OCI-LY7 (cell line): Measurements from ENCODE around the gene SASH3. TPM values are rescaled to one million over a fixed set of nuclear protein-coding genes. Genes with fewer than 3 reads are reported as not detected.

Experiments
- BruUV-seq: library from RNA; stranded (reverse); fragments of 400-500 nt; replicated peaks from 2 replicates; lab custom pipeline; 2021; lab: Mats Ljungman, UMichigan
- CTCF ChIA-PET: fragments of 300-600 bp; sonication (Branson Sonifier 250); formaldehyde crosslinking; loops from one replicate; lab custom pipeline; 2022; ENCODE audit warnings: antibody characterized with exemption; ENCODE audit not compliant: unreplicated experiment; lab: Charles Lee
- POLR2A ChIA-PET: fragments of 300-600 bp; sonication (Branson Sonifier 250); formaldehyde crosslinking; loops from one replicate; lab custom pipeline; 2022; ENCODE audit warnings: antibody characterized with exemption; lab: Charles Lee
- DNase-seq: peaks from one replicate; pipeline ENCODE4 v3.0.0-alpha.2; 2015; ENCODE audit warnings: low spot score
- H2AFZ ChIP-seq: fragments of 200-600 bp; sonication (generic), shearing (Covaris generic); 2 replicates; pipeline ENCODE4 v1.6.1; 2014; ENCODE audit warnings: mild to moderate bottlenecking, antibody characterized with exemption, low read length, moderate library complexity
- H3K27ac ChIP-seq: fragments of 200-600 bp; sonication (generic); 2 replicates; pipeline ENCODE4 v1.5.1; 2014; ENCODE audit warnings: mixed run types, low read depth, mild to moderate bottlenecking, moderate library complexity, low read length, inconsistent platforms; ENCODE audit not compliant: poor library complexity, severe bottlenecking
- H3K36me3 ChIP-seq: fragments of 200-600 bp; sonication (generic); 2 replicates; pipeline ENCODE4 v1.6.1; 2014; ENCODE audit warnings: mild to moderate bottlenecking, antibody characterized with exemption, low read length, moderate library complexity, mixed read lengths; ENCODE audit not compliant: insufficient read depth
- H3K4me1 ChIP-seq: fragments of 200-600 bp; sonication (generic); 2 replicates; pipeline ENCODE4 v1.5.1; 2014; ENCODE audit warnings: mild to moderate bottlenecking, low read length; ENCODE audit not compliant: insufficient read depth, poor library complexity, severe bottlenecking
- H3K4me2 ChIP-seq: fragments of 200-600 bp; sonication (generic); 2 replicates; pipeline ENCODE4 v1.6.1; 2014; ENCODE audit warnings: mild to moderate bottlenecking, low read length
- H3K4me3 ChIP-seq: fragments of 200-600 bp; sonication (generic); 2 replicates; pipeline ENCODE4 v1.5.1; 2014; ENCODE audit warnings: mild to moderate bottlenecking, low read depth, low read length; ENCODE audit not compliant: poor library complexity, severe bottlenecking
- H3K79me2 ChIP-seq: fragments of 200-600 bp; sonication (generic); 2 replicates; pipeline ENCODE4 v1.6.1; 2016; ENCODE audit warnings: low read depth, mild to moderate bottlenecking, low read length, moderate library complexity, mixed read lengths; ENCODE audit not compliant: insufficient read depth
- H3K9me2 ChIP-seq: fragments of 200-600 bp; sonication (generic); 2 replicates; pipeline ENCODE4 v1.6.1; 2016; ENCODE audit warnings: mild to moderate bottlenecking, low read length, mixed read lengths; ENCODE audit not compliant: insufficient read depth
- H3K9me3 ChIP-seq: fragments of 200-600 bp; sonication (generic); 2 replicates; pipeline ENCODE4 v1.6.1; 2014; ENCODE audit warnings: mild to moderate bottlenecking, mixed run types, low read length, mixed read lengths
- H4K20me1 ChIP-seq: fragments of 200-600 bp; sonication (generic); 2 replicates; pipeline ENCODE4 v1.6.1; 2014; ENCODE audit warnings: mild to moderate bottlenecking, antibody characterized with exemption, low read length, moderate library complexity, mixed read lengths; ENCODE audit not compliant: insufficient read depth
- EZH2phosphoT487 ChIP-seq: fragments of 200-600 bp; sonication (generic); IDR thresholded peaks from 2 replicates; pipeline ENCODE4 v1.6.1; 2018; ENCODE audit warnings: low read depth, borderline replicate concordance, mild to moderate bottlenecking, mixed run types, antibody characterized with exemption, low read length, moderate library complexity, mixed read lengths
- intact Hi-C: fragments of 100-400 bp; cut with micrococcal nuclease; formaldehyde crosslinking; loops from one replicate; pipeline ENCODE4 v1.10.0; 2022; ENCODE audit not compliant: unreplicated experiment
- total RNA-seq, 2 experiments: library from RNA; depleted of rRNA in 1 of 2; stranded (reverse); fragments of >200 nt in 1 of 2; shearing (Covaris generic) in 1 of 2; gene quantifications; 2 replicates each; pipeline ENCODE4 v1.2.3, GENCODE V29; 2014 to 2022
- TF ChIP-seq, protein P1 (sequence below): fragments of 200-600 bp; sonication (generic); conservative IDR thresholded peaks from 2 replicates; pipeline ENCODE4 v1.5.1; 2014; ENCODE audit warnings: mild to moderate bottlenecking, antibody characterized with exemption, low read length, moderate library complexity, mixed read lengths

SASH3 gene
- total RNA-seq, 2 experiments from 2014 or later: 157 to 194 TPM

GRCh38 chrX:129773649-129774458 is 5.9 kb upstream of the SASH3 start:
- H3K4me2 ChIP-seq: peak overlapping the region; percentile 70
- H2AFZ ChIP-seq: no peak overlapping the region; the same call in 1 of the 2 replicates
- DNase-seq: no peak
- no peak overlapping the region for H3K4me3 ChIP-seq
- ChIA-PET POLR2A (interaction anchor here (0.6 to 7.9 kb wide), 6 partner anchors 9 to 15 kb away, joined by 3 to 126 read pairs (median 10); partner anchors contain the start of gene SASH3), CTCF (no interaction called here)
- H3K27ac ChIP-seq: peak overlapping the region; percentile 99
- no peaks in the 10 kb centered on the region for H3K36me3 ChIP-seq
- no peak for TF ChIP-seq EZH2phosphoT487
- TF ChIP-seq, protein P1, sequence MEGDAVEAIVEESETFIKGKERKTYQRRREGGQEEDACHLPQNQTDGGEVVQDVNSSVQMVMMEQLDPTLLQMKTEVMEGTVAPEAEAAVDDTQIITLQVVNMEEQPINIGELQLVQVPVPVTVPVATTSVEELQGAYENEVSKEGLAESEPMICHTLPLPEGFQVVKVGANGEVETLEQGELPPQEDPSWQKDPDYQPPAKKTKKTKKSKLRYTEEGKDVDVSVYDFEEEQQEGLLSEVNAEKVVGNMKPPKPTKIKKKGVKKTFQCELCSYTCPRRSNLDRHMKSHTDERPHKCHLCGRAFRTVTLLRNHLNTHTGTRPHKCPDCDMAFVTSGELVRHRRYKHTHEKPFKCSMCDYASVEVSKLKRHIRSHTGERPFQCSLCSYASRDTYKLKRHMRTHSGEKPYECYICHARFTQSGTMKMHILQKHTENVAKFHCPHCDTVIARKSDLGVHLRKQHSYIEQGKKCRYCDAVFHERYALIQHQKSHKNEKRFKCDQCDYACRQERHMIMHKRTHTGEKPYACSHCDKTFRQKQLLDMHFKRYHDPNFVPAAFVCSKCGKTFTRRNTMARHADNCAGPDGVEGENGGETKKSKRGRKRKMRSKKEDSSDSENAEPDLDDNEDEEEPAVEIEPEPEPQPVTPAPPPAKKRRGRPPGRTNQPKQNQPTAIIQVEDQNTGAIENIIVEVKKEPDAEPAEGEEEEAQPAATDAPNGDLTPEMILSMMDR: no peak
- peaks cover 97% of the 10 kb centered on the region for H3K4me1 ChIP-seq
- H3K79me2 ChIP-seq: peaks cover 4% of the 10 kb centered on the region; the same call in 1 of the 2 replicates
- H3K9me3 ChIP-seq: 0 out of 2 replicates have a peak, but pooled peaks cover 4% of the 10 kb centered on the region
- intact Hi-C loops: loop anchor here (10.0 kb wide), 1 partner anchor 311 kb away; no protein-coding TSS in a partner anchor
- H3K9me2 ChIP-seq: no peaks in the 10 kb centered on the region
- BruUV-seq: no TSS peak
- H4K20me1 ChIP-seq: no peaks in the 10 kb centered on the region

- H2AFZ ChIP-seq: no peak overlapping the region
- TF ChIP-seq, protein P1: no peak
- no peak for TF ChIP-seq EZH2phosphoT487
- H3K27ac ChIP-seq: peak overlapping the region; percentile 99
- H3K79me2 ChIP-seq: peaks cover 38% of the 10 kb centered on the region
- CTCF ChIA-PET: interaction anchor here (1.0 kb wide), 1 partner anchor 8 kb away, joined by 3 read pairs; no protein-coding TSS in a partner anchor
- BruUV-seq: no TSS peak
- peaks cover 71% of the 10 kb centered on the region for H3K4me1 ChIP-seq
- peaks cover 8% of the 10 kb centered on the region; the same call in 1 of the 2 replicates for H4K20me1 ChIP-seq
- peak overlapping the region; percentile 69 for H3K4me3 ChIP-seq
- POLR2A ChIA-PET: interaction anchor here (0.8 to 3.2 kb wide), 4 partner anchors 10 to 25 kb away, joined by 3 to 29 read pairs (median 4); no protein-coding TSS in a partner anchor
- H3K9me2 ChIP-seq: no peaks in the 10 kb centered on the region
- H3K9me3 ChIP-seq: no peaks in the 10 kb centered on the region
- intact Hi-C loops: loop anchor here (10.0 kb wide), 1 partner anchor 307 kb away; no protein-coding TSS in a partner anchor
- peaks cover 23% of the 10 kb centered on the region for H3K36me3 ChIP-seq
- peak overlapping the region; percentile 96 for H3K4me2 ChIP-seq
- peak; percentile 84 for DNase-seq
Observed at GRCh38 chrX:129777218-129778030, 2.3 kb upstream of the SASH3 start.
